T-helper 1 cell (primary cell): ENCODE measurements around the gene UBE2A.

Source experiments
- DNase-seq, 5 donors: peaks; one replicate each; pipeline ENCODE4 v3.0.0-alpha.2; 2012 to 2020

The UBE2A gene

DNA sequence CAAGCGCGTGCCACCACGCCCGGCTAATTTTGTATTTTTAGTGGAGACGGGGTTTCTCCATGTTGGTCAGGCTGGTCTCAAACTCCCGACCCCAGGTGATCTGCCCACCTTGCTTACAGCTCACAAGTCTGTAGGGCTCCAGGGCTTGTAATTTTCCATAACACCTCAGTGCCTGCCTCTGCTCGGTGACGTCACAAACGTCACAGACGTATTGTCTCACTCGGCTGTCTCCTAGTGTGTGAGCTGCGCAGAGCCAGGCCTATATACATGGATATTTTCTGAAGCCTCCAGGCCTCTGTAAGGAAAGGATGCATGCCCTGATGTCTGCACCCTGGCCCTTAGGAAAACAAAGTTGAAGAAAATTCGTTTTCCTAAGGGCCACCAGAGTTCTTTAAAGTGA is 40.4 kb downstream of the UBE2A start:
- no peak for DNase-seq

DNA sequence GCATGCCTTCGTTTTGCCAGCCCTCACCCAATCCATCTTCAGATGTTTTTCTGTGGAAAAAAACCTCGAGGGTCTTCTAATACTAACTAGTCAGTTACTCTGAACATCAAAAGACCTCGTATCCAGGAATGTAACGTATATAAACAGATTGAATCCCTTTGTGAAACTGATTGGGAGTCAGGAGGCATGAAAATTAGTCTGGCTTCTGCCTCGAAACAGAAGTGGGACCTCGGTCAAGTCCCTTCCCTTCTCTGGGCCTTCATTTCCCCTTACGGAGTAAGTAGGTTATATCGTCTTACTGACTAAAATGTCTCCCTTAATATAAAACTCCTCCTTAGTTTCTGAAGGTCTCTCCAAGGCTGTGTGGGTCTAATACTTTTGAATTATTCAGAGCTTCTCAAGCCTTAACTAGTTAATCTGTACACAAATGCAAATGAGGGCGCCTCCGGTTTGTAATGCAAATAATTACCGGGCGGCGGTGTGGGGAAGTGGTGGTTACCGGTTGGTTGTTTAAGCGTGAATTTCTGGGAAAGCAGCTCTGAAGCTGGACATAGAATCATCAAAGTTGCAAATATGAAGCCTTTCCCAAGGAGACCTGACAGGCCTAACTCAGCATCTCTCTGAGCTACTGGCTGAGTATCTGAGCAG is 43.3 kb downstream of the UBE2A start:
- DNase-seq = no peak

DNA sequence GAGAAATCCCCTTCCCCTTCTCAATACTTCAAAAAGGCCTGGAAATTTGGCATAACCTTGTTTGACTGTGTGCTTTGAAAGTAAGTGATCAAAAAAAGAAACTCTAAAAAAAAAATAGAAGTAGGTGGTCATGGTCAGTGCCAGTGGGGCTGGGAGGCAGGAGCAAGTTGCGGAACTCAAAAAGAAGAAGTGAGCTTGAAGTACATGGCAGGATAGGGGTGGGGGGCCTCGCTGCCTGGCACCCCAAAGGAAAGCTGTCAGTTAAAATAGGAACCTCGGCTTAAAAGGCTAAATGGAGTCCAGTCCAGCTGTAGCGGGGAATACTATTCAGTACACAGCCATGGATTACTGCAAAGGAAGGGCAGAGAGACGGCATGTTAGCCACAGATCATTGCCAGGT is 44.1 kb downstream of the UBE2A start:
- DNase-seq = no peak

DNA sequence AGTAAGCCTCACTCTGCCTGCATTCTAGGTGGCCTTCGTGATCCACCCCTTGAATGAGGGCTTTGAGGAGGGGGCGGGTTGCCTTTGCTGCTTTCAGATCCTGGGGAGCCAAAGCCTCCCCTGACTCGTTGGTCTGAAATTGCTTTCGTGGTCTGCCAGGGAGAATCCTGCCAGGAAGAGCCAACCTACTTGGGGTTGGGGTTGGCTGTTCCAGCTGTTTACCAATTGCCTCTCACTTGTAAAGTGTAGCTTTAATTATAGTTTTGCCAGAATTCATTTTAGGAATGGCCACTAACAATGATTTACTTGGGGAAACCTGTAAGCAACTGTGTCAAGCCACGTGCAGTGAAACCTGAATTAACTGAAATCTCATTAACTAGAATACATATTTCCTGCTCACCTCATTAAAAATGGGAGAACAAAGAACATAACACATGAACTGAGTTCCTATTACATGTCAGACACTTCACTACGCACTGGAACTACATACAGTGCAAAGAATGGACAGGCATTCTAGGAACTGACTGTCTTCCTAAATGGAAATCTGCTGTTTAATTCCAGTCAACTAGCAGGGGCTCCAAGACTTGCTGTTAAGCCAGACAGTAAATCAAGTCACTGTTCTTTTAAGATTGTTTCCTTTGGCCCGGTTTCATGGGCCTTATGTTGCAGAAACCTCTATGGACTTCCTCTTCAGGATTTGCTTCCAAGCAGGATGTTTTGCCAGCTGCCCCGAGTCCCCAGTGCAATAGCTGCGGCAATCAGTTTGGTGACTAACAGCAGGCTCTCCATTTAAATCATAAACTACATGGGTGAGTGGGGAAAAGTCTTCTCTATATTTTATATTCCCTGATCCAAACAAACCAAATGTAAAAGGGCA is 48.2 kb downstream of the UBE2A start:
- no peak for DNase-seq

DNA sequence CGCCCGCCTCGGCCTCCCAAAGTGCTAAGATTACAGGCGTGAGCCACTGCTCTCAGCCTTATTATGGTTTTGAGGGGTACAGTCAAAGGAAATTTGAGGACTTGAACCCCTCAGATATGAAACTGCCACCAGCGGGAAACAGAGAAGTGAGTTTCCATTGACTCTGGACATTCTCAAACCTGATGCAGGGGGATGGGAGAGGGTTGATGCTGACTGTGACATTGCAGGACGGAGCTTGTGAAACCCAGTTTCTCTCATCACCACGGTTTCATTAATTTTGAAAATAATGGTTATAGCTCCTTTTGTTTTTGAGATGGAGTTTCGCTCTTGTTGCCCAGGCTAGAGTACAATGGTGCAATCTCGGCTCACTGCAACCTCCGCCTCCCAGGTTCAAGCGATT is 50.1 kb downstream of the UBE2A start:
- DNase-seq = no peak

DNA sequence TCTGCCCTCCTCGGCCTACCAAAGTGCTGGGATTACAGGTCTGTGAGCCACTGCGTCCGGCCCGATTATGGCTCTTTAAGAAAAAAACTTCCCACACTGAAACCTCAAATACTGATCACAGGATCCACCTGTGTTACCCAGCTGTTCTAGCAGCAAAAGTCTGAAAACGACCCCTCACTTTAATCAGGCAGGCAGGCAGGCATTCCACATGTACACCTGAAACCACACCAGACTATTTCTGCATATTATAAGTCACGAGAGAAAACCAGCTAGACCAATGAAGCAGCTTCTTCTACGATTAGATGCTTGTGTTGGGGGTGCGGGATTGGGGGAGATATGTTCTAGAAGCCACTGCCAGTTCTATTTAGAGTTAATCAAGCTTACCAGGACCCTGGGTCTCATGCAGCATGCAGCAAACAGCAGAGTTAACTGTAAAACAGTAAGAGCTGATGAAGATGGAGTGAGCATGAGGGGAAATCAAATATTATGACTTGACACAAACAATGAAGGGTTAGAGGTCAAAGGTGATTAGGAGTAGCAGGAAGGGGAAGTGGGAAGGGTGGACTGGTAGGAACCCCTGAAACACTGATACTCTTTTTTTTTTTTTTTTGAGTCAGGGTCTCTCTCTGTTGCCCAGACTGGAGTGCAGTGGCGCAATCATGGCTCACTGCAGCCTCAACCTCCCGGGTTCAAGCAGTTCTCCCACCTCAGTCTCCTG is 50.7 kb downstream of the UBE2A start:
- DNase-seq = no peak

DNA sequence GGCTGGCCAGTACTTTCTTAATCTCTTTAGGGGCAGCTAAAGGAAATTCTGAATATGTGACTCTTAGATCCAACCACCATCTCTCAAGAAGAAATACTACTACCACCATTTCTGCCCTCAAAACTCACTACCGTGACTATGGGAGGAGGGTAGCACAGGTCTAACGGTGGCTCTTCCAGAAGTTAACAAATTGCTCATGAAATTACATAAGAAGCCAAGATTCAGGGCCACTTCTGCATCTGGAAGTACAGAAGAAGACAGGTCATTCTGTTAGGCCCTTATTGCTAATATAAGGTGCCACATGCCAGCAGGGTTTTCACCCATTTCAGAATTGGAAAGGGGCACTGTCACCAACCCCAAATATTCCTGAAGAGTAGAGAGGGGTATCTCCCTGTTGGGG is 51.5 kb downstream of the UBE2A start:
- no peak for DNase-seq
